Measurements from ENCODE around the gene EPG5. TPM values are rescaled to one million over a fixed set of nuclear protein-coding genes. Genes with fewer than 3 reads are reported as not detected.

Gene EPG5
- total RNA-seq, 4 donors from 2014 or later: 39.1 to 105 (median 59.0) TPM

GRCh38 chr18:45843019-45843418 lies 124.1 kb downstream of the EPG5 start:
- no peaks in the 10 kb centered on the region for H3K9me3 ChIP-seq
- no peak for DNase-seq
- H3K4me3 ChIP-seq (replicated peaks in 1 of 3): no peak overlapping the region
- TF ChIP-seq, protein P1, sequence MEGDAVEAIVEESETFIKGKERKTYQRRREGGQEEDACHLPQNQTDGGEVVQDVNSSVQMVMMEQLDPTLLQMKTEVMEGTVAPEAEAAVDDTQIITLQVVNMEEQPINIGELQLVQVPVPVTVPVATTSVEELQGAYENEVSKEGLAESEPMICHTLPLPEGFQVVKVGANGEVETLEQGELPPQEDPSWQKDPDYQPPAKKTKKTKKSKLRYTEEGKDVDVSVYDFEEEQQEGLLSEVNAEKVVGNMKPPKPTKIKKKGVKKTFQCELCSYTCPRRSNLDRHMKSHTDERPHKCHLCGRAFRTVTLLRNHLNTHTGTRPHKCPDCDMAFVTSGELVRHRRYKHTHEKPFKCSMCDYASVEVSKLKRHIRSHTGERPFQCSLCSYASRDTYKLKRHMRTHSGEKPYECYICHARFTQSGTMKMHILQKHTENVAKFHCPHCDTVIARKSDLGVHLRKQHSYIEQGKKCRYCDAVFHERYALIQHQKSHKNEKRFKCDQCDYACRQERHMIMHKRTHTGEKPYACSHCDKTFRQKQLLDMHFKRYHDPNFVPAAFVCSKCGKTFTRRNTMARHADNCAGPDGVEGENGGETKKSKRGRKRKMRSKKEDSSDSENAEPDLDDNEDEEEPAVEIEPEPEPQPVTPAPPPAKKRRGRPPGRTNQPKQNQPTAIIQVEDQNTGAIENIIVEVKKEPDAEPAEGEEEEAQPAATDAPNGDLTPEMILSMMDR (IDR thresholded peaks at IDR 0.05): no peak
- no peak for TF ChIP-seq POLR2A (IDR thresholded peaks at IDR 0.05)
- 83 to 90% methylated on average over 8 to 9 of the region's 9 CpGs for WGBS, 2 donors
- no peak overlapping the region for H3K27ac ChIP-seq
- H3K36me3 ChIP-seq: no peaks in the 10 kb centered on the region
- intact Hi-C loops (cut with DNase I): no loop called here
- no peaks in the 10 kb centered on the region for H3K27me3 ChIP-seq
- peaks cover 10 to 13% of the 10 kb centered on the region in 2 donors for H3K4me1 ChIP-seq

- Histone ChIP-seq H3K36me3 (no peaks in the 10 kb centered on the region), H3K27me3 (no peaks in the 10 kb centered on the region), H3K4me1 (peaks cover 17 to 24% of the 10 kb centered on the region in 2 donors), H3K27ac (no peak overlapping the region), H3K4me3 (replicated peaks in 1 of 3) (no peak overlapping the region), H3K9me3 (no peaks in the 10 kb centered on the region)
- TF ChIP-seq POLR2A (IDR thresholded peaks at IDR 0.05): no peak
- TF ChIP-seq, protein P1 (IDR thresholded peaks at IDR 0.05): no peak
- no peak for DNase-seq
- WGBS, 2 donors: 91 to 96% methylated on average over 11 to 12 of the region's 12 CpGs
- intact Hi-C loops (cut with DNase I): no loop called here
Observed at GRCh38 chr18:45841765-45842442, 125.2 kb downstream of the EPG5 start.

GRCh38 chr18:45841060-45841764 lies 125.9 kb downstream of the EPG5 start:
- no peaks in the 10 kb centered on the region for H3K9me3 ChIP-seq
- 74 to 81% methylated on average over 17 of the region's 17 CpGs for WGBS, 2 donors
- H3K27me3 ChIP-seq: no peaks in the 10 kb centered on the region
- intact Hi-C loops (cut with DNase I): no loop called here
- no peak for DNase-seq
- no peak for TF ChIP-seq POLR2A (IDR thresholded peaks at IDR 0.05)
- TF ChIP-seq, protein P1 (IDR thresholded peaks at IDR 0.05): no peak
- H3K36me3 ChIP-seq: no peaks in the 10 kb centered on the region
- H3K27ac ChIP-seq: no peak overlapping the region
- peaks cover 17 to 24% of the 10 kb centered on the region in 2 donors for H3K4me1 ChIP-seq
- H3K4me3 ChIP-seq (replicated peaks in 1 of 3): no peak overlapping the region

GRCh38 chr18:45839414-45840395 lies 127.4 kb downstream of the EPG5 start:
- Histone ChIP-seq H3K36me3 (no peaks in the 10 kb centered on the region), H3K9me3 (no peaks in the 10 kb centered on the region), H3K27ac (no peak overlapping the region), H3K27me3 (no peaks in the 10 kb centered on the region), H3K4me3 (replicated peaks in 1 of 3) (no peak overlapping the region), H3K4me1 (peaks cover 17 to 24% of the 10 kb centered on the region in 2 donors)
- TF ChIP-seq, protein P1 (IDR thresholded peaks at IDR 0.05): peak in 3 of 6 experiments; percentile 32 to 44 (median 32)
- no peak for TF ChIP-seq POLR2A (IDR thresholded peaks at IDR 0.05)
- intact Hi-C loops (cut with DNase I): no loop called here
- WGBS, 2 donors: 41 to 52% methylated on average over 9 to 13 of the region's 13 CpGs
- peak in 1 of 2 donors; percentile 37 for DNase-seq
